ENCODE measurements around the gene BCAS1.

BCAS1 gene

DNA sequence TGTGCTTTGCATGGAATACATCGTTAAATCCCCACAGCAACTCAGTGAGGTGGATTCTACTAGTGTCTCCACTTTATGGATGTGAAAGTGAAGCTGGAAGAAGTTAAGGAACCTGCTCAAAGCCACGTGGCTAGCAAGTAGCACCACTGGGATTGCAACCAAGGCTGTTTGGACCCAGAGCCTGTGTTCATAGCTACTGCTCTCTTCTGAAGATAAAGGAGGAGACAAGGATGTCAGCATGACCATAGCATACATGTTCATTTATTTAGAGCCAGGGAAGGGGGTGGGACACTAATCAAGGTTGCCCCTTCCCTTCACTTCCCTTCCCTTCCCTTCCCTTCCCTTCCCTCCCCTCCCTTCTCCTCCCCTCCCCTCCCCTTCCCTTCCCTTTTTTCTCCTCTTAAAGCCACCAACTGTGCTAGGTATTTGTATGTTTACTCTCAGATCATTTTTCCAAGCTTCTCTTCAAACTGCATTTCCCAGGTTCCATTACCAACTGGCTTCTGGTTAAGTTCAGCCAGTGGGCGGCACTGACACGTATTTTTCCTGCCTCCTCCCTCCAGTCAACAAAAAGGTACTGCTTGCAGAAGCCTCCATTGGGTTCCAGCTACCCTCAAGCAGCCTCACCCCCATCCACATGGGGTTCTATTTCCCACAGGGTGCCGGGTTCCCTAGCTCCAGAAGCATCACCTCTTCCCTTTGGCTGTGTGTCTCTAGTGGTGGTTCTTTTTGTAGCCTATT, 134.9 kb downstream of the BCAS1 start:
- Histone ChIP-seq H3K4me1 (ENCODE audit: control insufficient read depth, insufficient read depth, low read length) (no peaks in the 10 kb centered on the region), H3K27ac (ENCODE audit: extremely low read depth, low read depth, low read length) (no peak overlapping the region), H3K36me3 (ENCODE audit: control insufficient read depth in 2 of 2, insufficient read depth in 1 of 2, low read length in 2 of 2) (no peaks in the 10 kb centered on the region), H3K4me3 (ENCODE audit: low read depth, low read length) (no peak overlapping the region), H3K9me3 (ENCODE audit: control insufficient read depth, insufficient read depth, low read depth, low read length) (no peaks in the 10 kb centered on the region)
- TF ChIP-seq ZNF202 (tag by site-specific recombination; IDR thresholded peaks at IDR 0.05; ENCODE audit: borderline replicate concordance) (no peak), ZNF530 (tag by site-specific recombination; IDR thresholded peaks at IDR 0.05; ENCODE audit: low read depth) (no peak), KLF16 (tag by site-specific recombination; IDR thresholded peaks at IDR 0.05) (no peak), ZNF394 (tag by site-specific recombination; IDR thresholded peaks at IDR 0.05; ENCODE audit: borderline replicate concordance) (no peak), ZNF155 (tag by site-specific recombination; IDR thresholded peaks at IDR 0.05) (no peak), ZNF10 (tag by site-specific recombination; IDR thresholded peaks at IDR 0.05) (no peak)
- POLR2A ChIA-PET, result no interaction called here
- CTCF ChIA-PET, result interaction anchor here (0.6 to 1.2 kb wide), 2 partner anchors 9 to 17 kb away, joined by 3 read pairs; no protein-coding TSS in a partner anchor

DNA sequence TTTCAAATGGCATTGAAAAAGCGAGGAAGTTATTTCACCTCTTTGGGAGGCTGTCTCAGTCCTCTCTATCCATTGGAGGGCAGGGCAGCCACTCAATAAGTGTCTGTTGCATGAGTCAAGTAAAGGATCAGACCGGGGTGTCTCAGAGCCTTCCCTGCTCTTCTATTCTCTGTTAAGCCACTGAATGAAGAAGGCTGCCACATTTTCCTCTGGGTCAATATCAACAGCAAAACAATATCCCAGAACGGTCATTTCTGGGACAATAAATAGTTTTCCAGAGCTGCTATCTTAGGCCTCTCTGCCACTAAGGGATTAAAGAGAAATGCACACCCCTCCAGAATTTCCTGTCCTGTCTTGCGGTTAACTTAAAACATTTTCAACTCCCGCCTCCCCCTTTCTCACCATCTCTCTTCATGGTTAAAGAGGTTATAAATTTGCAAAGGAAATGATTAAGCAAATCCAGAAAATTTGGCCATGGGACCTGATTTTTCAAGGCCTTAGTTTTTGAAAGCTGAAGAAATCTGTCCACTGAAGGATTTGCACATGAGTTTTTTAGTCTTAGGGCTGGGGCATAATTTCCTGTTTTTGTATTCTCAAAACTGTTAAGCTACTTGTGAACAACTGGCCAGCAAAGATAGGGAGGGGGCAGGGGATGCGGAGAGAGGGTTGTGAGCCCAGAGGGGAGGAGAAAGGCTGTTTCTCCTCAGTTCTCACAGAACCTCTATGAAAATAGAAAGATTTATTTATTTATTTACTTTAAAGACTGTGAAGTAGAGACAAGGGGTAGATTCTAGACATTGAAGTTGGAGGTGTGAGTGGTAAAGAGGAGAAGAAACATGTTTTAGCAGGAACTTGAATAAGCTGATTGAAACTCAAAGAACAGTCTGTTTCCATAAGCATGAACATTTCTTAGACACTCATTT, 135.7 kb downstream of the BCAS1 start:
- Histone ChIP-seq H3K27ac (ENCODE audit: extremely low read depth, low read depth, low read length) (no peak overlapping the region), H3K4me3 (ENCODE audit: low read depth, low read length) (no peak overlapping the region), H3K9me3 (ENCODE audit: control insufficient read depth, insufficient read depth, low read depth, low read length) (no peaks in the 10 kb centered on the region), H3K36me3 (ENCODE audit: control insufficient read depth in 2 of 2, insufficient read depth in 1 of 2, low read length in 2 of 2) (no peaks in the 10 kb centered on the region), H3K4me1 (ENCODE audit: control insufficient read depth, insufficient read depth, low read length) (no peaks in the 10 kb centered on the region)
- POLR2A ChIA-PET, result no interaction called here
- CTCF ChIA-PET, result interaction anchor here (0.6 to 1.2 kb wide), 5 partner anchors 8 to 1763 kb away, joined by 3 to 4 read pairs (median 3); no protein-coding TSS in a partner anchor
- TF ChIP-seq ZNF266 (tag by site-specific recombination; IDR thresholded peaks at IDR 0.05; ENCODE audit: low read depth) (no peak), ZNF416 (tag by site-specific recombination; IDR thresholded peaks at IDR 0.05) (no peak), ZNF768 (tag by site-specific recombination; IDR thresholded peaks at IDR 0.05) (no peak), ZNF394 (tag by site-specific recombination; IDR thresholded peaks at IDR 0.05; ENCODE audit: borderline replicate concordance) (no peak), ZNF335 (tag by site-specific recombination; conservative IDR thresholded peaks at IDR 0.05) (no peak), ZNF544 (tag by site-specific recombination; IDR thresholded peaks at IDR 0.05) (no peak), ZNF274 (IDR thresholded peaks at IDR 0.05; ENCODE audit: low read length) (no peak), ZNF274 (tag by site-specific recombination; IDR thresholded peaks at IDR 0.05; ENCODE audit: borderline replicate concordance) (no peak)
- TF ChIP-seq, protein P1, sequence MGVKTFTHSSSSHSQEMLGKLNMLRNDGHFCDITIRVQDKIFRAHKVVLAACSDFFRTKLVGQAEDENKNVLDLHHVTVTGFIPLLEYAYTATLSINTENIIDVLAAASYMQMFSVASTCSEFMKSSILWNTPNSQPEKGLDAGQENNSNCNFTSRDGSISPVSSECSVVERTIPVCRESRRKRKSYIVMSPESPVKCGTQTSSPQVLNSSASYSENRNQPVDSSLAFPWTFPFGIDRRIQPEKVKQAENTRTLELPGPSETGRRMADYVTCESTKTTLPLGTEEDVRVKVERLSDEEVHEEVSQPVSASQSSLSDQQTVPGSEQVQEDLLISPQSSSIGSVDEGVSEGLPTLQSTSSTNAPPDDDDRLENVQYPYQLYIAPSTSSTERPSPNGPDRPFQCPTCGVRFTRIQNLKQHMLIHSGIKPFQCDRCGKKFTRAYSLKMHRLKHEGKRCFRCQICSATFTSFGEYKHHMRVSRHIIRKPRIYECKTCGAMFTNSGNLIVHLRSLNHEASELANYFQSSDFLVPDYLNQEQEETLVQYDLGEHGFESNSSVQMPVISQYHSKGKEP (tag by site-specific recombination; IDR thresholded peaks at IDR 0.05), result no peak

DNA sequence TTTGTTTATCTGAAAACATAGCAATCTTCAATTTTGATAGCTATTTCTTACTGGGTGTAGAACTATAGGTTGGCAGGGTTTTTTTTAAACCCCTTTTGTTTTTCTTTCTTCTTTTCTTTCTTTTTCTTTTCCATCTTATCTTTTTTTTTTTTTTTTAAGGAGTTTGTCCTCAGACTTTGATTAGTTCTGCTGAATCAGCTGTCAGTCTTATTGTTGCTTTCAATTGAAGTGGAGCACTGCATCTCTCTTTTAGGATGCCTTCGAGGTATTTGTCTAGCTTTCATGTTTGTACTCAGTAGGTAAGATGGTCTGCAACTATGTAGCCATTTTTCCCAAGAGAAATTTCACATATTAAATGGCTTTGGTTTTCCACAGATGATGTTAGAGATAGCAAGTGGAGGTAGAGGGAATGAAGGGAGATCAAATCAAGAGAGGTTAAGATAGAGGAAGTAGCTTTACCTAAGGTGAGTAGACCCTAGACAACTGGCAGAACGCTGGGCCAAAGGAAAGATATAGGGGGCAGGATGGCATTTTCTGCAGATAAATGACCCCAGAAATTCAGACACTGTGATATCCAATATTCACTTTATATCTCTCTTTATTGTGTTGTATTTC, 137.1 kb downstream of the BCAS1 start:
- POLR2A ChIA-PET, result no interaction called here
- Histone ChIP-seq H3K4me3 (ENCODE audit: low read depth, low read length) (no peak overlapping the region), H3K36me3 (ENCODE audit: control insufficient read depth in 2 of 2, insufficient read depth in 1 of 2, low read length in 2 of 2) (no peaks in the 10 kb centered on the region), H3K4me1 (ENCODE audit: control insufficient read depth, insufficient read depth, low read length) (no peaks in the 10 kb centered on the region), H3K9me3 (ENCODE audit: control insufficient read depth, insufficient read depth, low read depth, low read length) (no peaks in the 10 kb centered on the region), H3K27ac (ENCODE audit: extremely low read depth, low read depth, low read length) (no peak overlapping the region)
- CTCF ChIA-PET, result interaction anchor here (0.7 kb wide), 1 partner anchor 1965 kb away, joined by 4 read pairs; no protein-coding TSS in a partner anchor
- TF ChIP-seq GLIS1 (tag by site-specific recombination; IDR thresholded peaks at IDR 0.05), result no peak
- no peak for TF ChIP-seq ZNF138 (tag by site-specific recombination; IDR thresholded peaks at IDR 0.05; ENCODE audit: borderline replicate concordance)
- no peak for TF ChIP-seq ZNF214 (tag by site-specific recombination; IDR thresholded peaks at IDR 0.05; ENCODE audit: borderline replicate concordance)
- no peak for TF ChIP-seq KLF7 (tag by site-specific recombination; IDR thresholded peaks at IDR 0.05; ENCODE audit: borderline replicate concordance)
- TF ChIP-seq, protein P2, sequence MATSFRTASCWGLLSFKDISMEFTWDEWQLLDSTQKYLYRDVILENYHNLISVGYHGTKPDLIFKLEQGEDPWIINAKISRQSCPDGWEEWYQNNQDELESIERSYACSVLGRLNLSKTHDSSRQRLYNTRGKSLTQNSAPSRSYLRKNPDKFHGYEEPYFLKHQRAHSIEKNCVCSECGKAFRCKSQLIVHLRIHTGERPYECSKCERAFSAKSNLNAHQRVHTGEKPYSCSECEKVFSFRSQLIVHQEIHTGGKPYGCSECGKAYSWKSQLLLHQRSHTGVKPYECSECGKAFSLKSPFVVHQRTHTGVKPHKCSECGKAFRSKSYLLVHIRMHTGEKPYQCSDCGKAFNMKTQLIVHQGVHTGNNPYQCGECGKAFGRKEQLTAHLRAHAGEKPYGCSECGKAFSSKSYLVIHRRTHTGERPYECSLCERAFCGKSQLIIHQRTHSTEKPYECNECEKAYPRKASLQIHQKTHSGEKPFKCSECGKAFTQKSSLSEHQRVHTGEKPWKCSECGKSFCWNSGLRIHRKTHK (tag by site-specific recombination; IDR thresholded peaks at IDR 0.05), result no peak
- TF ChIP-seq ZNF544 (tag by site-specific recombination; IDR thresholded peaks at IDR 0.05), result no peak
- no peak for TF ChIP-seq ZBTB8A (tag by site-specific recombination; IDR thresholded peaks at IDR 0.05)
- no peak for TF ChIP-seq ZNF48 (tag by site-specific recombination; IDR thresholded peaks at IDR 0.05)
- no peak for TF ChIP-seq ZNF521 (tag by site-specific recombination; IDR thresholded peaks at IDR 0.05)

Data from HEK293 (cell line).